ENCODE measurements around the gene EVI2B.

DNA sequence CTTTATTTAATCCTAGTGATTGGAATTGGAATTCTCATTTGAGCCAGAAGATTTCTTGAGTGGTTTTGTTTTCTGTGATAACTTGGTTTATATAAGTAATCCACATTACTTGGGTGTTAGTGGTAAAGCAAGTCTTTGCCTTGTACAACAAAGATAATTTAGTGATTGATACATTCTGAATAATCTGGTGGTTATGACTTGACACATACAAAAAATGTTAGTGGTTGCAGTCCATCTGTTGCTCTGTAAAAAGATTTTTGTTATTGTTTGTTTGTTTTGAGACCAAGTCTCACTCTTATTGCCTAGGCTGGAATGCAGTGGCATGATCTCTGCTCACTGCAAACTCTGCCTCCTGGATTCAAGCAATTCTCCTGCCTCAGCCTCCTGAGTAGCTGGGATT is 30.0 kb downstream of the EVI2B start:
- TF ChIP-seq EP300 (IDR thresholded peaks at IDR 0.05; ENCODE audit: low read depth) (no peak), POLR2A (IDR thresholded peaks at IDR 0.05) (no peak)

Measured in transverse colon (tissue), 1 donor.